ENCODE measurements around the gene RIMS3. TPM values are rescaled to one million over a fixed set of nuclear protein-coding genes. Genes with fewer than 3 reads are reported as not detected.
A peak's percentile ranks its signal among the peaks of the same experiment; 100 is the strongest.

The RIMS3 gene
- total RNA-seq, 2 donors from 2014 or later = 2.9 to 3.6 TPM

GRCh38 chr1:40693425-40693824, 27.9 kb upstream of the RIMS3 start:
- no peak for ATAC-seq
- no peak for DNase-seq
- intact Hi-C loops (cut with DNase I) = no loop called here

- DNase-seq (no peak), ATAC-seq (peak; percentile 2 to 5)
- intact Hi-C loops (cut with DNase I) = no loop called here
These were observed 27.0 kb upstream of the RIMS3 start for GRCh38 chr1:40692429-40692895.

- peak; percentile 97 for ATAC-seq
- intact Hi-C loops (cut with DNase I) = no loop called here
These were observed 26.3 kb upstream of the RIMS3 start, which contains the start of gene NFYC for GRCh38 chr1:40691538-40692428. NFYC (plus strand) TSS chr1:40691704; CDS start chr1:40738844, 47,140 bp downstream.

GRCh38 chr1:40690771-40691537, 25.5 kb upstream of the RIMS3 start:
- intact Hi-C loops (cut with DNase I) = no loop called here
- ATAC-seq (no peak), DNase-seq (no peak)

More at GRCh38 chr1:40691538-40692428, 26.3 kb upstream of the RIMS3 start, which contains the start of gene NFYC:
- DNase-seq = peak; percentile 97

GRCh38 chr1:40689737-40690136, 24.3 kb upstream of the RIMS3 start:
- intact Hi-C loops (cut with DNase I) = no loop called here
- DNase-seq = no peak
- ATAC-seq = no peak

- no peak for ATAC-seq
- intact Hi-C loops (cut with DNase I) = no loop called here
- DNase-seq = no peak
These were observed 22.2 kb upstream of the RIMS3 start for GRCh38 chr1:40687661-40688060.

GRCh38 chr1:40687059-40687458, 21.6 kb upstream of the RIMS3 start:
- ATAC-seq = no peak
- intact Hi-C loops (cut with DNase I) = no loop called here
- no peak for DNase-seq

- intact Hi-C loops (cut with DNase I) = no loop called here
- ATAC-seq = no peak
These were observed 19.2 kb upstream of the RIMS3 start for GRCh38 chr1:40684669-40685068.

GRCh38 chr1:40679165-40679953, 13.9 kb upstream of the RIMS3 start:
- intact Hi-C loops (cut with DNase I) = no loop called here
- DNase-seq (no peak), ATAC-seq (no peak)

More at GRCh38 chr1:40684669-40685068, 19.2 kb upstream of the RIMS3 start:
- no peak for DNase-seq

GRCh38 chr1:40676501-40676900, 11.0 kb upstream of the RIMS3 start:
- intact Hi-C loops (cut with DNase I) = no loop called here
- no peak for DNase-seq
- no peak for ATAC-seq

- DNase-seq (no peak), ATAC-seq (no peak)
- intact Hi-C loops (cut with DNase I) = no loop called here
These were observed 8.0 kb upstream of the RIMS3 start for GRCh38 chr1:40673452-40673851.

- intact Hi-C loops (cut with DNase I) = loop anchor here in 1 of 2 donors (5.0 kb wide), 2 partner anchors 37 to 57 kb away; no protein-coding TSS in a partner anchor
- ATAC-seq = peak; percentile 24 to 55
These were observed 3.5 kb upstream of the RIMS3 start for GRCh38 chr1:40668769-40669525.

GRCh38 chr1:40664791-40665190, 691 bp downstream of the RIMS3 start:
- intact Hi-C loops (cut with DNase I) = loop anchor here in 1 of 2 donors (5.0 kb wide), 2 partner anchors 32 to 52 kb away; no protein-coding TSS in a partner anchor
- ATAC-seq (no peak), DNase-seq (no peak)

More at GRCh38 chr1:40668769-40669525, 3.5 kb upstream of the RIMS3 start:
- peak; percentile 78 for DNase-seq

- intact Hi-C loops (cut with DNase I) = no loop called here
These were observed 1.3 kb downstream of the RIMS3 start for GRCh38 chr1:40664167-40664537.

GRCh38 chr1:40663324-40664166, 1.9 kb downstream of the RIMS3 start:
- no peak for ATAC-seq
- DNase-seq = no peak
- intact Hi-C loops (cut with DNase I) = no loop called here

More at GRCh38 chr1:40664167-40664537, 1.3 kb downstream of the RIMS3 start:
- DNase-seq (no peak), ATAC-seq (no peak)

GRCh38 chr1:40662864-40663263, 2.6 kb downstream of the RIMS3 start:
- DNase-seq (no peak), ATAC-seq (no peak)
- intact Hi-C loops (cut with DNase I) = no loop called here

- intact Hi-C loops (cut with DNase I) = no loop called here
These were observed 3.3 kb downstream of the RIMS3 start for GRCh38 chr1:40662151-40662550.

More at GRCh38 chr1:40662151-40662550, 3.3 kb downstream of the RIMS3 start:
- DNase-seq (no peak), ATAC-seq (no peak)

Measured in left cardiac atrium (tissue), 4 donors.